Calu3 (cell line): ENCODE measurements around the gene HOXB2. TPM values are rescaled to one million over a fixed set of nuclear protein-coding genes. Genes with fewer than 3 reads are reported as not detected.

Experiments
- BruUV-seq: library from RNA; stranded (reverse); fragments of 400-500 nt; replicated peaks from 2 replicates; lab custom pipeline; 2021; lab: Mats Ljungman, UMichigan
- CTCF ChIA-PET: fragments of 300-600 bp; sonication (Branson Sonifier 250); formaldehyde crosslinking; loops from one replicate; lab custom pipeline; 2022; ENCODE audit warnings: antibody characterized with exemption; lab: Charles Lee
- DNase-seq: peaks from one replicate; pipeline ENCODE4 v3.0.0; 2022
- H3K27ac Mint-ChIP-seq: one replicate; pipeline ENCODE4 v1.8.0; 2022; ENCODE audit warnings: mixed read lengths; ENCODE audit not compliant: unreplicated experiment
- H3K27me3 Mint-ChIP-seq: one replicate; pipeline ENCODE4 v1.8.0; 2022; ENCODE audit warnings: mixed read lengths; ENCODE audit not compliant: unreplicated experiment
- H3K36me3 Mint-ChIP-seq: one replicate; pipeline ENCODE4 v1.8.0; 2022; ENCODE audit warnings: mild to moderate bottlenecking, moderate library complexity, mixed read lengths; ENCODE audit not compliant: insufficient read depth, unreplicated experiment
- H3K4me1 Mint-ChIP-seq: one replicate; pipeline ENCODE4 v1.8.0; 2022; ENCODE audit warnings: mild to moderate bottlenecking, low read depth, mixed read lengths; ENCODE audit not compliant: unreplicated experiment
- H3K4me3 Mint-ChIP-seq: one replicate; pipeline ENCODE4 v1.8.0; 2022; ENCODE audit warnings: mild to moderate bottlenecking, low read depth, moderate library complexity, mixed read lengths; ENCODE audit not compliant: unreplicated experiment
- H3K9me3 Mint-ChIP-seq: one replicate; pipeline ENCODE4 v1.8.0; 2022; ENCODE audit warnings: low read depth, mixed read lengths; ENCODE audit not compliant: unreplicated experiment
- CTCF ChIP-seq: fragments of 200-600 bp; IDR thresholded peaks from one replicate; pipeline ENCODE4 v1.8.0; 2022; ENCODE audit warnings: antibody characterized with exemption; ENCODE audit not compliant: unreplicated experiment
- intact Hi-C: fragments of 100-400 bp; cut with micrococcal nuclease; formaldehyde crosslinking; loops from one replicate; pipeline ENCODE4 v1.10.0; 2022; ENCODE audit not compliant: unreplicated experiment
- total RNA-seq: library from RNA; stranded (reverse); gene quantifications from 2 replicates; pipeline ENCODE4 v1.2.3, GENCODE V29; 2022

The HOXB2 gene
- total RNA-seq, 1 experiment from 2014 or later: 24.5 TPM

- H3K27ac Mint-ChIP-seq: peak overlapping the region; percentile 58
- BruUV-seq: no TSS peak
- no peak for TF ChIP-seq CTCF
- CTCF ChIA-PET: no interaction called here
- peaks cover 1% of the 10 kb centered on the region for H3K27me3 Mint-ChIP-seq
- no peaks in the 10 kb centered on the region for H3K9me3 Mint-ChIP-seq
- H3K4me1 Mint-ChIP-seq: peaks cover 30% of the 10 kb centered on the region
- H3K36me3 Mint-ChIP-seq: peaks cover 87% of the 10 kb centered on the region
- no peak for DNase-seq
- peak overlapping the region; percentile 16 for H3K4me3 Mint-ChIP-seq
- intact Hi-C loops: no loop called here
Measured at GRCh38 chr17:48550502-48551213, 5.7 kb upstream of the HOXB2 start.

GRCh38 chr17:48549914-48550501, 5.1 kb upstream of the HOXB2 start:
- Mint-ChIP-seq H3K36me3 (peaks cover 87% of the 10 kb centered on the region), H3K4me1 (peaks cover 30% of the 10 kb centered on the region), H3K4me3 (peak overlapping the region; percentile 16), H3K27ac (peak overlapping the region; percentile 58), H3K27me3 (peaks cover 8% of the 10 kb centered on the region), H3K9me3 (no peaks in the 10 kb centered on the region)
- CTCF ChIA-PET: no interaction called here
- intact Hi-C loops: no loop called here
- DNase-seq: peak; percentile 38
- no peak for TF ChIP-seq CTCF
- no TSS peak for BruUV-seq

- no peak overlapping the region for H3K4me3 Mint-ChIP-seq
- H3K27ac Mint-ChIP-seq: peak overlapping the region; percentile 58
- no TSS peak for BruUV-seq
- DNase-seq: no peak
- no peak for TF ChIP-seq CTCF
- CTCF ChIA-PET: no interaction called here
- H3K9me3 Mint-ChIP-seq: no peaks in the 10 kb centered on the region
- peaks cover 87% of the 10 kb centered on the region for H3K36me3 Mint-ChIP-seq
- intact Hi-C loops: no loop called here
- peaks cover 25% of the 10 kb centered on the region for H3K4me1 Mint-ChIP-seq
- H3K27me3 Mint-ChIP-seq: peaks cover 15% of the 10 kb centered on the region
Measured at GRCh38 chr17:48549281-48549630, 4.3 kb upstream of the HOXB2 start.

GRCh38 chr17:48548523-48549280, 3.8 kb upstream of the HOXB2 start:
- TF ChIP-seq CTCF: no peak
- intact Hi-C loops: no loop called here

More at GRCh38 chr17:48548523-48549280, 3.8 kb upstream of the HOXB2 start:
- H3K4me1 Mint-ChIP-seq: peaks cover 25% of the 10 kb centered on the region
- H3K27me3 Mint-ChIP-seq: peaks cover 21% of the 10 kb centered on the region
- H3K4me3 Mint-ChIP-seq: peak overlapping the region; percentile 68
- no peak for DNase-seq
- peaks cover 87% of the 10 kb centered on the region for H3K36me3 Mint-ChIP-seq
- CTCF ChIA-PET: interaction anchor here (1.1 kb wide), 1 partner anchor 333 kb away, joined by 3 read pairs; no protein-coding TSS in a partner anchor
- BruUV-seq: no TSS peak
- H3K27ac Mint-ChIP-seq: peak overlapping the region; percentile 58
- no peaks in the 10 kb centered on the region for H3K9me3 Mint-ChIP-seq
